ENCODE results near the gene MYO5A. TPM values are rescaled to one million over a fixed set of nuclear protein-coding genes. Genes with fewer than 3 reads are reported as not detected.

Gene MYO5A
- polyA plus RNA-seq, 4 donors: 0.45 to 3.0 (median 1.6) TPM

GRCh38 chr15:52362497-52362896 is 166.2 kb downstream of the MYO5A start:
- DNase-seq (no peak), FAIRE-seq (no peak)
- no peak overlapping the region for H3K27ac ChIP-seq (ENCODE audit: low read depth in 1 of 3, low read length in 2 of 3)
- H3K9me3 ChIP-seq (ENCODE audit: control insufficient read depth in 2 of 2, insufficient read depth in 1 of 2, low read depth in 1 of 2, low read length in 1 of 2): no peaks in the 10 kb centered on the region
- H3K4me3 ChIP-seq (ENCODE audit: low read depth in 1 of 3, low read length in 3 of 3): no peak overlapping the region
- H3K36me3 ChIP-seq (ENCODE audit: control insufficient read depth in 3 of 3, insufficient read depth in 2 of 3, low read depth in 1 of 3, low read length in 3 of 3): peaks cover 0 to 3% (median 0%) of the 10 kb centered on the region in 3 donors
- no peaks in the 10 kb centered on the region for H3K4me1 ChIP-seq (ENCODE audit: control insufficient read depth in 3 of 3, insufficient read depth in 2 of 3, low read depth in 1 of 3, low read length in 2 of 3)
- H3K27me3 ChIP-seq (ENCODE audit: control insufficient read depth in 3 of 3, insufficient read depth in 3 of 3, low read length in 3 of 3): no peaks in the 10 kb centered on the region
- 67 to 81% (median 72%) methylated on average over 3 of the region's 3 CpGs for WGBS, 3 donors

GRCh38 chr15:52361975-52362494 is 166.6 kb downstream of the MYO5A start:
- Histone ChIP-seq H3K36me3 (ENCODE audit: control insufficient read depth in 3 of 3, insufficient read depth in 2 of 3, low read depth in 1 of 3, low read length in 3 of 3) (peaks cover 0 to 3% (median 0%) of the 10 kb centered on the region in 3 donors), H3K27me3 (ENCODE audit: control insufficient read depth in 3 of 3, insufficient read depth in 3 of 3, low read length in 3 of 3) (no peaks in the 10 kb centered on the region), H3K9me3 (ENCODE audit: control insufficient read depth in 2 of 2, insufficient read depth in 1 of 2, low read depth in 1 of 2, low read length in 1 of 2) (no peaks in the 10 kb centered on the region), H3K27ac (ENCODE audit: low read depth in 1 of 3, low read length in 2 of 3) (no peak overlapping the region), H3K4me3 (ENCODE audit: low read depth in 1 of 3, low read length in 3 of 3) (no peak overlapping the region), H3K4me1 (ENCODE audit: control insufficient read depth in 3 of 3, insufficient read depth in 2 of 3, low read depth in 1 of 3, low read length in 2 of 3) (no peaks in the 10 kb centered on the region)
- 84 to 92% (median 91%) methylated on average over 4 of the region's 4 CpGs for WGBS, 3 donors
- no peak for FAIRE-seq
- DNase-seq: no peak

- Histone ChIP-seq H3K27ac (ENCODE audit: low read depth in 1 of 3, low read length in 2 of 3) (no peak overlapping the region), H3K4me3 (ENCODE audit: low read depth in 1 of 3, low read length in 3 of 3) (no peak overlapping the region), H3K27me3 (ENCODE audit: control insufficient read depth in 3 of 3, insufficient read depth in 3 of 3, low read length in 3 of 3) (no peaks in the 10 kb centered on the region), H3K36me3 (ENCODE audit: control insufficient read depth in 3 of 3, insufficient read depth in 2 of 3, low read depth in 1 of 3, low read length in 3 of 3) (peaks cover 0 to 3% (median 0%) of the 10 kb centered on the region in 3 donors), H3K9me3 (ENCODE audit: control insufficient read depth in 2 of 2, insufficient read depth in 1 of 2, low read depth in 1 of 2, low read length in 1 of 2) (no peaks in the 10 kb centered on the region), H3K4me1 (ENCODE audit: control insufficient read depth in 3 of 3, insufficient read depth in 2 of 3, low read depth in 1 of 3, low read length in 2 of 3) (no peaks in the 10 kb centered on the region)
- DNase-seq: no peak
- no peak for FAIRE-seq
- WGBS, 3 donors: 80 to 85% (median 84%) methylated on average over 4 of the region's 4 CpGs
These were observed 167.2 kb downstream of the MYO5A start for GRCh38 chr15:52361494-52361893.

- Histone ChIP-seq H3K9me3 (ENCODE audit: control insufficient read depth in 2 of 2, insufficient read depth in 1 of 2, low read depth in 1 of 2, low read length in 1 of 2) (no peaks in the 10 kb centered on the region), H3K27ac (ENCODE audit: low read depth in 1 of 3, low read length in 2 of 3) (no peak overlapping the region), H3K4me3 (ENCODE audit: low read depth in 1 of 3, low read length in 3 of 3) (no peak overlapping the region), H3K27me3 (ENCODE audit: control insufficient read depth in 3 of 3, insufficient read depth in 3 of 3, low read length in 3 of 3) (no peaks in the 10 kb centered on the region), H3K4me1 (ENCODE audit: control insufficient read depth in 3 of 3, insufficient read depth in 2 of 3, low read depth in 1 of 3, low read length in 2 of 3) (no peaks in the 10 kb centered on the region), H3K36me3 (ENCODE audit: control insufficient read depth in 3 of 3, insufficient read depth in 2 of 3, low read depth in 1 of 3, low read length in 3 of 3) (peaks cover 0 to 3% (median 0%) of the 10 kb centered on the region in 3 donors)
- DNase-seq: no peak
- WGBS, 3 donors: 59 to 78% (median 72%) methylated on average over 9 of the region's 9 CpGs
- no peak for FAIRE-seq
These were observed 168.2 kb downstream of the MYO5A start for GRCh38 chr15:52360229-52361203.

- H3K36me3 ChIP-seq (ENCODE audit: control insufficient read depth in 3 of 3, insufficient read depth in 2 of 3, low read depth in 1 of 3, low read length in 3 of 3): peaks cover 0 to 3% (median 0%) of the 10 kb centered on the region in 3 donors
- WGBS, 3 donors: 40 to 59% (median 53%) methylated on average over 1 of the region's 1 CpG
These were observed 169.0 kb downstream of the MYO5A start for GRCh38 chr15:52359722-52360121.

GRCh38 chr15:52357949-52358348 is 170.7 kb downstream of the MYO5A start:
- WGBS, 3 donors: 95 to 98% (median 96%) methylated on average over 5 of the region's 5 CpGs
- no peaks in the 10 kb centered on the region for H3K27me3 ChIP-seq (ENCODE audit: control insufficient read depth in 3 of 3, insufficient read depth in 3 of 3, low read length in 3 of 3)
- H3K4me1 ChIP-seq (ENCODE audit: control insufficient read depth in 3 of 3, insufficient read depth in 2 of 3, low read depth in 1 of 3, low read length in 2 of 3): no peaks in the 10 kb centered on the region
- FAIRE-seq (no peak), DNase-seq (no peak)
- H3K36me3 ChIP-seq (ENCODE audit: control insufficient read depth in 3 of 3, insufficient read depth in 2 of 3, low read depth in 1 of 3, low read length in 3 of 3): peaks cover 0 to 3% (median 0%) of the 10 kb centered on the region in 3 donors
- no peak overlapping the region for H3K27ac ChIP-seq (ENCODE audit: low read depth in 1 of 3, low read length in 2 of 3)
- no peaks in the 10 kb centered on the region for H3K9me3 ChIP-seq (ENCODE audit: control insufficient read depth in 2 of 2, insufficient read depth in 1 of 2, low read depth in 1 of 2, low read length in 1 of 2)
- H3K4me3 ChIP-seq (ENCODE audit: low read depth in 1 of 3, low read length in 3 of 3): no peak overlapping the region

More at GRCh38 chr15:52359722-52360121, 169.0 kb downstream of the MYO5A start:
- Histone ChIP-seq H3K4me3 (ENCODE audit: low read depth in 1 of 3, low read length in 3 of 3) (no peak overlapping the region), H3K9me3 (ENCODE audit: control insufficient read depth in 2 of 2, insufficient read depth in 1 of 2, low read depth in 1 of 2, low read length in 1 of 2) (no peaks in the 10 kb centered on the region), H3K27ac (ENCODE audit: low read depth in 1 of 3, low read length in 2 of 3) (no peak overlapping the region), H3K27me3 (ENCODE audit: control insufficient read depth in 3 of 3, insufficient read depth in 3 of 3, low read length in 3 of 3) (no peaks in the 10 kb centered on the region), H3K4me1 (ENCODE audit: control insufficient read depth in 3 of 3, insufficient read depth in 2 of 3, low read depth in 1 of 3, low read length in 2 of 3) (no peaks in the 10 kb centered on the region)
- DNase-seq (no peak), FAIRE-seq (no peak)

GRCh38 chr15:52352086-52352485 is 176.6 kb downstream of the MYO5A start:
- FAIRE-seq: no peak
- no peaks in the 10 kb centered on the region for H3K4me1 ChIP-seq (ENCODE audit: control insufficient read depth in 3 of 3, insufficient read depth in 2 of 3, low read depth in 1 of 3, low read length in 2 of 3)
- no peak overlapping the region for H3K4me3 ChIP-seq (ENCODE audit: low read depth in 1 of 3, low read length in 3 of 3)
- no peak for DNase-seq
- no peaks in the 10 kb centered on the region for H3K9me3 ChIP-seq (ENCODE audit: control insufficient read depth in 2 of 2, insufficient read depth in 1 of 2, low read depth in 1 of 2, low read length in 1 of 2)
- peaks cover 0 to 4% (median 3%) of the 10 kb centered on the region in 3 donors for H3K36me3 ChIP-seq (ENCODE audit: control insufficient read depth in 3 of 3, insufficient read depth in 2 of 3, low read depth in 1 of 3, low read length in 3 of 3)
- 94 to 99% (median 97%) methylated on average over 1 of the region's 1 CpG for WGBS, 3 donors
- no peak overlapping the region for H3K27ac ChIP-seq (ENCODE audit: low read depth in 1 of 3, low read length in 2 of 3)
- no peaks in the 10 kb centered on the region for H3K27me3 ChIP-seq (ENCODE audit: control insufficient read depth in 3 of 3, insufficient read depth in 3 of 3, low read length in 3 of 3)

GRCh38 chr15:52351206-52351908 is 177.3 kb downstream of the MYO5A start:
- Histone ChIP-seq H3K4me1 (ENCODE audit: control insufficient read depth in 3 of 3, insufficient read depth in 2 of 3, low read depth in 1 of 3, low read length in 2 of 3) (no peaks in the 10 kb centered on the region), H3K27me3 (ENCODE audit: control insufficient read depth in 3 of 3, insufficient read depth in 3 of 3, low read length in 3 of 3) (no peaks in the 10 kb centered on the region), H3K9me3 (ENCODE audit: control insufficient read depth in 2 of 2, insufficient read depth in 1 of 2, low read depth in 1 of 2, low read length in 1 of 2) (no peaks in the 10 kb centered on the region), H3K4me3 (ENCODE audit: low read depth in 1 of 3, low read length in 3 of 3) (no peak overlapping the region), H3K36me3 (ENCODE audit: control insufficient read depth in 3 of 3, insufficient read depth in 2 of 3, low read depth in 1 of 3, low read length in 3 of 3) (peaks cover 0 to 4% (median 3%) of the 10 kb centered on the region in 3 donors), H3K27ac (ENCODE audit: low read depth in 1 of 3, low read length in 2 of 3) (no peak overlapping the region)
- DNase-seq (no peak), FAIRE-seq (no peak)
- whole genome bisulfite sequencing, 3 donors: 94 to 97% (median 96%) methylated on average over 9 of the region's 9 CpGs
